ENCODE measurements around the gene STOML1.

The STOML1 gene, protein sequence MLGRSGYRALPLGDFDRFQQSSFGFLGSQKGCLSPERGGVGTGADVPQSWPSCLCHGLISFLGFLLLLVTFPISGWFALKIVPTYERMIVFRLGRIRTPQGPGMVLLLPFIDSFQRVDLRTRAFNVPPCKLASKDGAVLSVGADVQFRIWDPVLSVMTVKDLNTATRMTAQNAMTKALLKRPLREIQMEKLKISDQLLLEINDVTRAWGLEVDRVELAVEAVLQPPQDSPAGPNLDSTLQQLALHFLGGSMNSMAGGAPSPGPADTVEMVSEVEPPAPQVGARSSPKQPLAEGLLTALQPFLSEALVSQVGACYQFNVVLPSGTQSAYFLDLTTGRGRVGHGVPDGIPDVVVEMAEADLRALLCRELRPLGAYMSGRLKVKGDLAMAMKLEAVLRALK

DNA sequence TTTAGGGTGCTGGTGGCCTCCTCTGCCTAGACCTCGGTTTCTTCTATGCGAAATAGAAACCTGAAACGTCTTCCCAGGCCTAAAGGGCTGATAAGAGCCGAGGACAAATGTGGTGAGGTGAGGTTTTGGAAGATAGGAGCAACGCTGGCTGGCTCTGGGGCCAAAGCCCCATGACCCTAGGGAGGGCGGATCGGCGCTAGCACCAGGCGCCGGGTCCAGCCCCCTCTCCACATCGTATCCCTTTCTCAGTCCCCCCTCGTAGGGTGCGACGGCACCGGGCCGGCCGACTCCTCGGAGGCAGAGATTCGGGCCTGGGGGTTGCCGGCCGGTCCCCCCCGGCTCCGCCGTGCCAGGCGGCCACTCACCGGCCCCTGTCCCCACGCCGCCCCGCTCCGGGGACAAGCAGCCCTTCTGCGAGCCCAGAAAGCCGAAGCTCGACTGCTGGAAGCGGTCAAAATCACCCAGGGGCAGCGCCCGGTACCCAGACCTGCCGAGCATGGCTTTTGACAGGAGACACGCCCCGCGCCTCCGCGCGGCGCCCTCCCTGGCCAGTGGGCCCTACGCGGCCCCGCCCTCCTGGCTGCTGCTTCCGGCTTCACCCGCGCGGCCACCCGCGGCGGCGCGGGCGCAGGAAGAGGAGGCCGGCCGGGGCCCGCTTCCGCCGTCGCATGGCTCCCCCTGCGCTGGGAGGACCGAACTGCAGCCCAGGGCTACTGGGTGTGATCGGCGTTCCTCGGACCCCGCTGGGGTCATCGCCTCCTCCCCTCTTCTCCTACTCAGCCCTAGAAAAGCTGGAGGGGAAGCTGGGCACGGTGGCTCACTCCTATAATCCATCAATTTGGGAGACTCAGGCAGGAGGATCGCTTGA, at the start of gene STOML1:
STOML1 (minus strand) TSS at position 570 of the 868 bp plus-strand sequence; CDS start at position 498, 72 bp downstream.
- DNase-seq (ENCODE audit: low read depth, low spot score), result peak; percentile 73
- H3K27ac ChIP-seq, result peak within 1 kb of the TSS; percentile 37

DNA sequence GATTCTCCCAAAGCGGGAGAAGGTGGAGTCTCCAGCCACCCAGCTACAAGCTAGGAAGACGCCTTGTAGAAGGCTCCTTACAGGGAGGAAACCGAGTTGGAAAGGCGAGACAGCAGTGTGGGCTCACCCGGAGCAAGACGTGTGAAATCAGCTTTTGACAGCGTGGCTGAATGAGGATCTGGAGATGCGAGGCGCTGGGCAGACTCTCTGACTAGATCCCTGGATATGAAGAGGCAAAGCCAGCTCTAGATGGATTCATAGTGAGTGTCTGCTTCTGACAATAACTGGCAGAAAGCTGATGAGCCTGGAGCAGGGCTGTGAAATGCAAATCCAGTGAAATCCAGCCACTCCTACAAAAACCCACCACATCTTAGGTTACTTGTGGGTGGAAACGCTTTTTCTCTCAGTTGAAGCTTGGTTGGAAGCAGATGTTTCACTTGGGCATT, 49.2 kb upstream of the STOML1 start:
- H3K27ac ChIP-seq, result no peak overlapping the region
- no peak for DNase-seq (ENCODE audit: low read depth, low spot score)

DNA sequence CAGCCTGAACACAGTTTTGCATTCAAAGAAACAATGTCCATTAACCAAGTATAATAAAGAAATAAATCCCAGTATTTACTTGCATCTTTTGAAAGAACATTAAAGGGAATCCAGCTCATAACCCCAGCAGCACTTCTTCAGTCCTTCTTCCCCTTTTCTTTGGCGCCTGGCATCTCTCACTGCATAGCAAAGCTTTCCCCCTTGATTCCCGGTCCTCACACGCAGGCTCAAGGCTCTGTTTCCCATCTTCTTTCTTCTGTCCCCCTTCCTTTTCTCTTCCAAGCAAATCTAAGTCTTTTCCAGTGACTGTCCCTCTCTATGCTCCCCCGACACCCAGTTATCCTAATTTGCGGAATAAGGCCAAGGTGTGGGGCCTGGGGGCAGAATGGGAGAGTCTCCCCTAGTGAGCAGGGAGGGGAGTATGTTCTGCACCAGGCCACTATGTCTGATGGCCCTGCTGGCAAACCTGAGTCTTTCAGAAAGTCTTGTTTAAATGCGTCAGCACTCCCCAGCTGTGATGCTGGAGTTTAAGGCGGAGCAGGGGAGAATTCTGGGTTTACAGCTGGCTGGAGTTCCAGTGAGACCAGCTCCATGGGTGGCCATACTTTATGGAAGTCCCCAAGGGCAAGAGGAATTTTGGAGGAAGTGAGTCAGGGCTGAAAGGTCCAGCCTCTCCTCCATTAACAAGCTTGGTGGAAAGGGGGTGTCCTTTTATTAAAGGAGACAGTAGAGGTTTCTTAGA, 48.2 kb upstream of the STOML1 start:
- H3K27ac ChIP-seq, result no peak overlapping the region
- DNase-seq (ENCODE audit: low read depth, low spot score), result no peak

DNA sequence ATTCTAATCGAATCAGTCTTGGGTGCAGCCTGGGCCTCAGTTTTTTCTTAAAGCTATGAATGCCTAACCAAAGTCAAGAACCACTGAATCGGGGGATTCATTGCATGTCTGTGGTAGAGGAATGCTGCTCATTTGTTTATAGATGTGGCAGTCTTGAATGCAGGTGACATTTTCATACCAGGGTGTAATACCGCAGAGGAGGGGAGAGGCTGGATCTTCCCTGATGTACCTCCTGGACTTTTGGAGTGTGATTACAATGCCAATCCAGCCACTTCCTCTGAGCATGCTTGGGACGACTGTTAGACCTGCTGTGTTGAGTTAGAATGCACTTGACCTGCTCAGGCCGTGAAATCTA, 47.5 kb upstream of the STOML1 start:
- H3K27ac ChIP-seq, result no peak overlapping the region
- DNase-seq (ENCODE audit: low read depth, low spot score), result no peak

DNA sequence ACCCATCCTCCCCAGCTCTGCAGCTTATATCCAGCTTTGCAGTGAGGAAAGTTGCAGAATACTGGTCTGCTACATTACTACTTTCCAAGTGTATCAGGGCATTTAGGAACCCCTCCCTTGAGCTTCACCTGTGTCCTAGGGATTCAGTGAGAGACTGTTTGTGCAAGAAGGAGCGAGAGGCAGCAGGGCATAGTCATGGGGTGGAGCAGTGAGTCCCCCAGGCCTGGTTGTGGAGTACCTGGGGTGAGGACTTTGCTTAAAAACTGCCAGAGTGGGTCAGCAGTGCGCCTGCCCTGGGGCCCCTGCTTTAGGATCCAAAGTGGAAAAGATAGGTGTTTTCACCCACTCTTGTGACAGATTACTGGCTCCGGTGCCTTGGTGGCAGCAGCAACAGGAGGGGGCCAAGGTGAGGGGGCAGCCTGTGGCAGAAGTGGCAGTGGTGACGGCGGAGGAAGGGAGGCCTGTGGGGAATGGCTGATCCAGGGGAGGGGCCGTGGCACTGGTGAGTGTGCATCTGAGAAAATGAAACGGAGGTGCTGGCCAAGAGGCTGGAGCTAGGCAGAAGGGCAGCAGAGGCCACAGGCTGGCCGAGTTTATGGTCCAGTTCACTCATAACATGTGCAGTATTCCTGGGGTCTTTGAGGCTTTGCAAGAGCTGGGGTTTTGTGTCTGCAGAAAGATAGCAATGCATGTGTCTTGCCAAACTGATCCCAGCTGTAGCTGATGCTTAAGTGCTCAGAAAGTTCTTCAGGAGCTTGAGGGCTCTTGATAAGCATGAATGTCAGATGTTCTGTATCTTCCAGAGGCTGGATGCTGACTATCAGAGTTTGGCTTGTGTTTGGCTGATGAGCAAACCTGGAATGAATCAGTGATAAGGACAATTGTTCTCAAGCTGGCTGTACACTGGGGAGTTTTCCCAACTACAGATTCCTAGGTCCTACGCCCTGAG, 46.9 kb upstream of the STOML1 start:
- no peak for DNase-seq (ENCODE audit: low read depth, low spot score)
- no peak overlapping the region for H3K27ac ChIP-seq

DNA sequence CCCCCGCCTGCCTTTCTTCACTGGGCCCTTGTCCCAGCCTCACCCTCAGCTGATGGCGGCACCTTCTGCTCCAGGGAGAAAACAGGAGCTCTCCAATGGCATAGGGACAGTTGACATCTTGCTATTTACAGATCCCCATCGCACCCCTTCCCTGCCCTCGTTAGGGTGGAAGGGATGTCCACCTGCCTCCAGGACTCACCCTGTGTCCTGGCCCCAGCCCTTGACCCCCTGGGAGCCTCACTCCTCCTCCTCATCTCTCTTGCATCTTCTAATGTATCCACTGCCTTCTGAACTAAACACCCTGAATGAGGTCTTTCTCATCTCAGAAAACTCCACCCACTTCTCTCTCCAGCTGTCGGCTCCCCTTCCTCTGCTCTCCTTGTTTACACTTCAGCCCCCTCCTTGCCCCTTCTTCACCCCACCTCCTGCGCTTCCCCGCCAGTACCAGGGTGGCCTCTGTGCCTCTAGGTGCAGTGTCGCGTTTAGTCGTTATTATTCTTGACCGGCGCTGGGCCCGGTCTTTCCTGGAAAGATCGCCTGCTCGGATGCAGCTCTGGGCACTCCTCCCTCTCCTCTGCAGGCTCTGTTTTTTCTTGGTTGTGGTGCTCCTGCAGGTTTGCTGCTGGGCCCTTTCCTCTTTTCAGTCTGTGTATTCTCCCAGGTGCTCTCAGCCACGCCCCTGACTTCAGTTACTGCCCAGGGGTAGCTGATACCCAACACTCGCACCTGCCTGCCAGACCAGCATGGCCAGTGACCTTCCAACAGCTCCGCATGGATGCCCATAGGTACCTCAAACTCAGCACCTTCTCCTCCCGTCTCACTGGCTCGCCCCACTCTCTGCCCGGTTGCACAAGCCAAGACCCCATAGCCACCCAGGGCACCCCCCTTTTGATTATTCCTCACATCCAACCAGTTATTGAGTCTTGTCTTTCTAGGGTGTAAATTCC, 45.3 kb upstream of the STOML1 start:
- no peak for DNase-seq (ENCODE audit: low read depth, low spot score)
- no peak overlapping the region for H3K27ac ChIP-seq

DNA sequence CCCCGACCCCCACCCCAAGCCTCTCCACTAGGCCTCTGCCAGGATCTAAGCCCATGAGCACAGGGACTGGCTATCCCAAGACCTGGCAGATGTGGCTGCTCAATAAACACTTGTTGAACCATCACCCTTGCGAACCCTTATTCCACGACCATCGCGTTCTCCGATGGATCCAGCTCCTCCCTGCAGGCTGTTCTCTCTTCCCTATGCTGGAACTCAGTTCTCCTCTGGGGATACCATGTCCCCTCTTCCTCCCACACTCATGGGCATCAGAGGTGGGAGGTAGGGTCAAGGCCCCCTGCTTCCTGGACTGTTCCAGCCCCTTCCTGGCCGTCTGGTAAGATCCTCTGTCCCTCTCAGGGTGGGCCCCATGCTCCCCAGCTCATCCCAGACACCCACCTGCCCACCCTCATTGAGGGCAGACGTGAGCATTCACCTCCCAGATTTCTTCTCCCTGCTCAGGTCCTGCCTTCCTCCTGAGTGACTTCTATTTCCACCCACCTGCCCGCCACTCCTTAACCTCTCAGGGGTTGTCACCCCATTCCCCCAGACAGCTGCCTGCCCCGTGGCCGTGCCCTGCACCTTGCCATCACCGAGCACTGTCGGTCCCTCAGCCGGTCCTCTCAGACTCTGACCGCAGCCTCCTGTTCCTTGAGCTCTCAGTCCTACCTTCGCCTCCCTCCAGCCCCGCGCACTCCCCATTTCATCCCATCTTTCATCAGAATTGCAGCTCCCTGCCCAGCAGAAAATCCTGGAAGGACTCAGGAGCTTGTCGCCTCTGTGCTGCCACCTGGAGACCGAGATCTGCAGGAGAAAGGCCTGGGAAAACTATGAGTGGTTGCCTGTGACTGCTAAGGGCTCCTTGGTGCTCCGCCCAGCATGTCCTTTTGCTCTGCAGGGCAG, 44.4 kb upstream of the STOML1 start:
- DNase-seq (ENCODE audit: low read depth, low spot score), result no peak
- H3K27ac ChIP-seq, result no peak overlapping the region

DNA sequence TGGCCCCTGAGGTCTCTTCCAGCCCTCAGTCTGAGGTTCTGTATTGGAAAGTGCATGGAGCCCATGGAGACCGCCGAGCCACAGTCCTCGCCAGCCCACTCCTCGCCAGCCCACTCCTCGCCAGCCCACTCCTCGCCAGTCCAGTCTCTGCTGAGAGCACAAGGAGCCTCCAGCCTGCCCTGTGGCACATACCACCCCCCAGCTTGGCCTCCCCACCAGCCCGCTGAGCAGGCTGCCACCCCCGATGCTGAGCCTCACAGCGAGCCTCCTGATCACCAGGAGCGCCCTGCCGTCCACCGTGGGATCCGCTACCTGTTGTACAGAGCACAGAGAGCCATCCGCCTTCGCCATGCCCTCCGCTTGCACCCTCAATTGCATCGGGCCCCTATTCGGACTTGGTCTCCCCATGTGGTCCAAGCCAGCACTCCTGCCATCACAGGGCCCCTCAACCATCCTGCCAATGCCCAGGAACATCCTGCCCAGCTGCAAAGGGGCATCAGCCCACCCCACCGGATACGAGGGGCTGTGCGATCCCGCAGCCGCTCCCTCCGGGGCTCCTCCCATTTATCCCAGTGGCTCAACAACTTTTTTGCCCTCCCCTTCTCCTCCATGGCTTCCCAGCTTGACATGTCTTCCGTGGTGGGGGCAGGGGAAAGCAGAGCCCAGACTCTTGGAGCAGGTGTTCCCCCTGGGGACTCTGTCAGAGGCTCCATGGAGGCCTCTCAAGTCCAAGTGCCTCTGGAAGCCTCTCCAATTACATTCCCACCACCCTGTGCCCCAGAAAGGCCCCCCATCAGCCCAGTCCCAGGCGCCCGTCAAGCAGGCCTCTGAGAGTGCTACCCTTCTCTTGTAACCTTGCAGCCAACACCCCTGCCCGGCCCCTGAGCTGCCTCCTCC, 43.3 kb upstream of the STOML1 start:
- DNase-seq (ENCODE audit: low read depth, low spot score), result no peak
- H3K27ac ChIP-seq, result no peak overlapping the region

DNA sequence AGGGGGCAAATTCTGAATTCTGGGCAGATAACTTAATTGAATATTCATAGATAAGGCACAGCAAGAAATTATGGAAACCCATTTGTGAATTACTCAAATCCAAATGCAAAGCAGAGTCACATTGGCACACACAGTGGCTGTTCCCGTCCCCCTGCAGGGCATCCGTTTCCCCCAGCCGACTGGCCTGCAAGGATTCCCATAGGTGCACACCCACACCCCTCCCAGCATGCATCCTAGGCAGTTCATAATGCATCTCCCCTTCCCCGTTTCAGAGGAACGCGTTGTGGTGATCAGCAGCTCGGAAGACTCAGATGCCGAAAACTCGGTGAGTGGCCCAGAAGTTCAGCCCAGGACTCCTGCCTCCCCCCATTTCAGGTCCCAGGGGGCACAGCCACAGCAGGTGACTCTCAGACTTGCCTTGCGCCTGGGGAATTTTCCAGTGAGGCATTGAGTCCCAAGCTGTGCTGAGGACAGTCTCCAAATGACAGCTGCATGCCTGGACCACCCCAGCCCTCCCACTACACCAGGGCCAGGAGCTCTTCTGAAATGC, 42.2 kb upstream of the STOML1 start:
- H3K27ac ChIP-seq, result no peak overlapping the region
- no peak for DNase-seq (ENCODE audit: low read depth, low spot score)

DNA sequence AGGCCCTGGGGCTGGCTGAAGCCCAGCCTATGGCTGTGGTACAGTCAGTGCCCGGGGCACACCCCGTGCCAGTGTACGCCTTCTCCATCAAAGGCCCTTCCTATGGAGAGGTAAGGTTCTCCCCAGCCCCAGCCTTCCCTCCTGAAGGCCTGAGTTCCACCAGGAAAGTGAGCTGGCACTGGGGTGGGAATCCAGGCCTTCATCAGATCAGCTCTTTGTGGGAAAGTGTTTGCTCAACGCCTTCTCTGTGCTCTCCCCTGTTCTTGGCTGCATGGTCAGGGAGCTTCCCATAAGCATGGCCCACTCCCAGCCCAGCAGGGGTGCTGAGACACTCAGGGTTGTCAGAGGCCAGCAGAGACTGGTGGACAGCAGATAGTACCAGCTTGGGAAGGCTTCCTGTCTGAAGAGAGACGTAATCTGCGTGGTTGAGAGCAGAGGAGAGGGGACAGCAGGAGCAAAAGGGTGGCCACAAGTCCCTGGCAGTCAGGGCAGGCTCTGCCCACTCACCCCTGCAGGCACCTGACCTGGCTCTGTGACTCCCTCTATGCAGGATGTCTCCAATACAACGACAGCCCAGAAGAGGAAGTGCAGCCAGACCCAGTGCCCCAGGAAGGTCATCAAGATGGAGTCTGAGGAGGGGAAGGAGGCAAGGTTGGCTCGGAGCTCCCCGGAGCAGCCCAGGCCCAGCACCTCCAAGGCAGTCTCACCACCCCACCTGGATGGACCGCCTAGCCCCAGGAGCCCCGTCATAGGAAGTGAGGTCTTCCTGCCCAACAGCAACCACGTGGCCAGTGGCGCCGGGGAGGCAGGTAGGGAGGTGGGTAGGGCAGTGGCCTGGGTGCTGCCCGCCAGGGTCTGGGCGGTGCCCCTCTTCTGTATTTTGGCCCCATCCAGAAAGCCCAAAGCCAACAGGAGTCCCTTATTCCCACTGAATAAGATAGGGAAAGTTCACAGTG, 40.8 kb upstream of the STOML1 start:
- DNase-seq (ENCODE audit: low read depth, low spot score), result no peak
- H3K27ac ChIP-seq, result no peak overlapping the region

DNA sequence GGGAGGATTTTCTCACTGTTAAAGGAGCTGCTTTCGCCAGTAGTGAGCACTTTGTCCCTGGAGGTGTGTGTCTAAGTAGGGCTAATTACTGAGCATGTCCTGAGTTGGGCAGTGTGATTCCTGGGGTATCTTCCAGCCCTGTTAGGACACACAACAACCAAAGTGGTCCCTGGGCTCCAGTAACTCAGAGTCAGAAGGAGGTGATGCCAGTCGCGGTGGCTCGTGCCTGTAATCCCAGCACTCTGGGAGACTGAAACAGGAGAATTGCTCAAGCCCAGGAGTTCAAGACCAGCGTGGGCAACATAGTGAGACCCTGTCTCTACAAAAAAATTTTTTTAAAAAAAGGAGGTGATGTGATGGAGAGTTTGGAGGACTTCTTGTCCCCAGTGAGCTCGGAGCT, 40.0 kb upstream of the STOML1 start:
- H3K27ac ChIP-seq, result no peak overlapping the region
- DNase-seq (ENCODE audit: low read depth, low spot score), result no peak

DNA sequence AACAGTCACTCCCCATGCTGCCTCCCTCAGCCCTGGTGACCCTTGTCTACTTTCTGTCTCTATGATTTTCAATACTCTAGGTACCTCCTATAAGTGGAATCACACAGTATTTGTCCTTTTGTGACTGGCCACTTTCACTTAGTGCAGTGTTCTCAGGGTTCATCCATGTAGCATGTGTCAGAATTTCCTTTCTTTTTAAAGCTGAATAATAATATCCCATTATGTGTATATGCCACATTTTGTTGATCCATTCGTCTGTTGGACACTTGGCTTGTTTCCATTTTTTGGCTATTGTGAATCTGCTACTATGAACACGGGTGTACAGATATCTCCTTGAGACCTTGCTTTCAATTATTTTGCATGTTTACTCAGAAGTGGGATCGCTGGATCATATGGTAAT, 36.6 kb upstream of the STOML1 start:
- H3K27ac ChIP-seq, result no peak overlapping the region
- DNase-seq (ENCODE audit: low read depth, low spot score), result no peak

DNA sequence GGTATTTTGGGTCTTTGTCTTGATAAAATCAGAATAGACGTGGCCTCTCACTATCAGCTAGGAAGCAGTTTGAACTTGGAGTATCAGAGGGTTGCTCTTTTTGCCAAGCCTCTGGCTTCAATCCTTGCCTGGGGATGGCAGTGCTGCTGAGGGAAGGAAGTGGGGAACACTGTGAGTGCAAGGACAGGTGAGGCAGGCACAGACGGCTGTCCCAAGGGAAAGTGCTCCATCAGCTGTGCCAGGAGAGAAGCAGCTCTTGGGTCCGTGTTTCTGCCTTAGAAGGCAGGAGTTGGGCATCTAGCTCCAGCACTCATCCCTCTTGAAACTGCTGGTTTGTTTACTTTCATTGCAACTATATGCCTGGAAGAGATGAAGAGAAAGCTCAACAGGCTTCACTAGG, 35.6 kb upstream of the STOML1 start:
- DNase-seq (ENCODE audit: low read depth, low spot score), result no peak
- H3K27ac ChIP-seq, result no peak overlapping the region

DNA sequence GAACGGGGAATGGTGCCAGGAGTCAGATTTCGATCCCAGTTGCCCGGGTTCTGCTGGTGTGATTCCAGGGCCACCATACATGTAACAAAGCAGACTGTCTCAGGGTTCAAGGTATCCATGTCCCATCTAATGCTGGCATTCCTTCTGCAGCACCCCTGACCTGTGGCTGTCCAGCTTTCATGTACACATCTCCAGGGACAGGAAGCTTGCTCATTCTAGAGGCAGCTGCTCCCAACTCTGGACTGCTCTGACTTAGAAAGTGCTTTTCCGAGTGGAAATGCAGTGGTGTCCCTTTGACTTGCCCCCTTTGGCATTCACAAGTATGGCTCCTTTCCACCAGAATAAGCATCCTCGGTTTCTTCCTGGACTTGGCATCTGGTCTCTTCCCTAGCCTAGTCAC, 33.3 kb upstream of the STOML1 start:
- no peak overlapping the region for H3K27ac ChIP-seq
- DNase-seq (ENCODE audit: low read depth, low spot score), result no peak

DNA sequence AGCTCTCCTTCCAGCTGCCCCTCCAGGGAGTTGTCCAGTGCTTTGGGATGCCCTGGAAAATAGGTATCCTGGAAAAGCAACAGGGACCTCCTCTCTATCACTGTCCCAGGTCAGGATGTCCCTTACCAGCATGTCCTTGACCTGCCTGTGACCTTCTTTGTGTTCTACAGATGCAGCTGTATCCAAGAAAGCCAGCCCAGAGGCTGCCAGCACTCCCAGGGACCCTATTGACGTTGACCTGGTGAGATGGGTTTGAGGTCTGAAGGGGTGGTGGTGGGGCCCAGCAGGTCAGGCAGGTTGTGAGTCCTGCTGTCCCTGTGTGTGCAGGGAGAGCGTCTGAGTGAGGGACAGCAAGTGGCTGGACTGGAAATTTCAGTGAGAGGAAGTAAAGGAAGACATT, 32.6 kb upstream of the STOML1 start:
- no peak overlapping the region for H3K27ac ChIP-seq
- no peak for DNase-seq (ENCODE audit: low read depth, low spot score)
